HG02610 (cell line): ENCODE measurements around the gene NR1I2.

ENCODE experiments used
- ATAC-seq: cut with Tn5 transposase; IDR thresholded peaks from one replicate; pipeline ENCODE4 v1.9.1; 2021; ENCODE audit warnings: mild to moderate bottlenecking, moderate library complexity; ENCODE audit not compliant: unreplicated experiment

NR1I2 gene

DNA sequence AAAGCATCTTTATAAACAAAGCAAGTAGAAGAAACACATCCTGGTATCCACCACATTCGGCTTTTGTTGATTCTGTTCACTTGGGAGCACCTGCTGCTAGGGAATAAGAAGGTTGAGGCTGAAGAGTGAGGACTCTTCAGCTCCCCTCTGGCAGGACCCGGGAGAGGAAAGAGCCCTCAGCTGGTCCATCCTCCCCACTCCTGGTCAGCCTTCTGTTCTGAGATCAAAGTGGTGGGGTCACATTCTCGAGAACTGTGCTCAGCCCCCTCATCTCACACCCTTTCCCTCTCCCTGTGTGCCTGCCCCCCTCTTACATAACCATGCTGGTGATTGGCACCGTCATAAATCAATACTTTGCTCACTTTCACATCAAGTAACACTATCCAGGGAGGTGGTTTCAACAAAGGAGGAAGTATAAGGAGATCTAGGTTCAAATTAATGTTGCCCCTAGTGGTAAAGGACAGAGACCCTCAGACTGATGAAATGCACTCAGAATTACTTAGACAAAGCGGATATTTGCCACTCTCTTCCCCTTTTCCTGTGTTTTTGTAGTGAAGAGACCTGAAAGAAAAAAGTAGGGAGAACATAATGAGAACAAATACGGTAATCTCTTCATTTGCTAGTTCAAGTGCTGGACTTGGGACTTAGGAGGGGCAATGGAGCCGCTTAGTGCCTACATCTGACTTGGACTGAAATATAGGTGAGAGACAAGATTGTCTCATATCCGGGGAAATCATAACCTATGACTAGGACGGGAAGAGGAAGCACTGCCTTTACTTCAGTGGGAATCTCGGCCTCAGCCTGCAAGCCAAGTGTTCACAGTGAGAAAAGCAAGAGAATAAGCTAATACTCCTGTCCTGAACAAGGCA, at the start of gene NR1I2:
TSS of gene NR1I2 (plus strand) at position 772 of the 869 bp plus-strand sequence.
- ATAC-seq = no peak

DNA sequence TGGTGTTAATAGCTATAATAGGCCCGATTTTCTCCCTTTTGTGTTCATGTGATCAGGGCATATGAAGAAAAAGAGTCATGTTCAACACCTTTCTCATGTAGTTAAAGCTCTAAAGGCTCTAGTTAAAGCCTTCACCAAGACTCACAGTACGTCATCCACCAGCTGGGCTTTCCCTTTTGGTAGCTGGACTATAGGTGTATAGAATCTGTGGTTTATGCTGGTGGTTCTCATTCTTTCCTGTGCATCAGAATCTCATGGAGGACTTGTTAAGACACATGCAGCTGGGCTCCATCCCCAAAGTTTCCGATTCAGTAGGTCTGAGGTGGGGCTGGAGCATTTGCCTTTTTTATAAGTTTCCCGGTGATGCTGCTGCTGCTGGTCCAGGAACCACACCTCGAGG, 48.1 kb upstream of the NR1I2 start:
- ATAC-seq = peak; percentile 51

DNA sequence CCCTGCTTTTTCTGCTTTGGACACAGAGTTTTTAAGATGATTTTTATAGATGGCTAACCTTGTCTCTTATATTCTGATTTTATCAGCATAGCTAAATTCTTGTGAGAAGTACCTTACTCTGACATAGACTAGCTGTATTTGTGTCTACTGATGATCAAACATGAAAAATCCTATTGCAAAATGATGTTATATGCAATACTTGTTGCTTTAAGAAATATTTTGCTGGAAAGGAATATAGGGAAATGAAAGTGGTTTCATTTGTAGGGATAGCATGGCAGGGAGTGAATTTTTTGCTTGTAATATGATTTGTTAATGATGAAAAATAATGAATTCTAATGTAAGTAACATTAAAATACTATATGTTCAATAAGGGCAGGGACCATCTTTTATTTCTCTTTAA, 43.2 kb upstream of the NR1I2 start:
- ATAC-seq = no peak

DNA sequence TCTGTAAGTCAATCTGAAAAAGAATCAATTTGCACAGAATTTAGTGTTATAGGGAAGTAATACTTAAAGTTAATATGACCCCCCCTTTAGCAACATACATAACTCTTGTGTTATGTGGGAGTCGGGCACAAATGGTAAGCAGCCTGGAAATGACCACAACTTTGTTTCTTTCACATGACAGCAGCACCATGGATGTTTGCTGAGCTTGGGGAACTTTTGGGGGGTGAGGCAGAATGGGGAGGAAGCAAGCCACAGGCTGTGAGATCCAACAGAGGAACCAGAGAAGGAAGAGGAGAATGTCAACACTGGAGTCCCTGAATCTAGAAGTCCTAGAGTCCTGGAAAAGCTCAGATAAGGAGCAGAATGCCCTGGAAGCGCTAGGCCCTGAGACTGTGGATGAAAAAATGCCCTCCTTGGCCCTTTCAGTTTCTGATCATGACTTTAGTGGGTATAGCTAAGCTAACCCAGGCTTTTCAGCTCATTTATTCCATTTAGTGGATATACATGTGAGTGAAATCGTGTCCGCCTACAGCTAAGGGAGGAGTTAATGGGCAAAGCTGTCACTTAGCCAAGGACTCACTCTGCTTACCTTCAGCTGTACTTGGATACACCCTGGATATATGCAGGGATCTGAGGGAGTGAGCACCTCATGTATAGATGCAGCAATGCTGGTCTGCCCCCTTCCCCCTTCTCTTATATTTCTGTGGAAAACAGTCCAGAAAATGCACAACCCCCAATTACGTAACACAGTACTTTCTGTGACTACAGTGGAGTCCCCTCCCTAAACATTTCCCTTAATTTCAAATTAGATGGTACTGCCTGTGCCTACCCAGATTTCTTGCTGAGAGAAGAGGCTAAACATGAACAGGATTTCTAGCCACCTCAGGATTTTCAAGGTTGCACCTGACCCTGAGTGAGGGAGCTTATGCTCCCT, 40.0 kb upstream of the NR1I2 start:
- ATAC-seq = no peak

DNA sequence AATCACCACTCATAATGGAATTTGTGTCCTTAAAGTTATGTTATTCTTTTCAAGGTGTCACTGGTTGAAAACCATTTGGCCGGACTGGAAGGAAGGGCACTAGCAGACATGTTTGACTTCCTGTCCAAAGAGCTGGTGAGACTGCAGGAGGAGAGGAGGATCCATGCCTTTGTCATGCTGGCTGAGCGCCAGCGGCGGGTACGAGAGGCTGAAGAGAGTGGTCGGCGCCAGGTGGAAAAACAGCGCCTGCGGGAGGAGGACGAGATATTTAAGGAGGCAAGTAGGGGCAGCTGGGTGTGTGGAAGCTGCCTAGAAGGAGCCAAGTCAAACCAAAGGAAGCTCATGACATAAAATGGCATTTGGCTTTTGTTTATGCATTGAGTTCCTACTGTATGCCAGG, 38.0 kb upstream of the NR1I2 start:
- no peak for ATAC-seq

DNA sequence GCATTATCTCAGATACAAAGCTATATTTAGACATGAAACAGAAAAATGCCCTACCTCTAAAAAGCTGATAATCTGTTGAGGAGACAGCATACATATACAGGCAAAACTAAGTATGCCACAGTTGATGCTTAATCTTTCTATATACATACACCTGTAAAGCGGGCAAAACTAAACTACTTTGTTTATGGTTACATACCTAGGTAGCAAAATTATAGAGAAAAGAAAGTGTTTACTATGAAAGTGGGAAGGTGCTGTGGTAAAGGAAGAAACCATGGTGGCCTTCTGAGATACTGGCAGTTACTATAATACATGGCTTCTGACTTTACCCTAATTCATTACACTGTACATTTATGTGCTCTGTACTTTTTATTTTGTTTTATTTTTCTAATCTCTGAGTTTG, 36.0 kb upstream of the NR1I2 start:
- no peak for ATAC-seq

DNA sequence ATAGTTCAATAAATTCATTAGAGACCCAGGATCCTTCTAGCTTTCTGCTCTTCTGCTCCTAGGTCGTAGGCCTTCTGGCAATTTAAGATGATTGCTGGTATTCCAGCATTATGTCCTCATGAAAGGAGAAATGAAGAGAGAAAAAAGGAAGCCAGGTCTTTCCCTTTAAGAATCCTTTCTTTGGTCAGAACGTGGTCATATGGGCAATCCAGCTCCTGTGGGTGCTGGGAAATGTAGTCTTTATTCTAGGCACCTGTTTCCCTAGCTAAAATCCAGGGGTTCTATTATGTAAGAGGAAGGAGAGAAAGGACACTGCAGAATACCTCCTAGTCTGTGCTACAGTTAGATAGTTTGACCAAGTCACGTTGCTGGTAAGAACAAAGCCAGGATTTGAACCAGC, 35.5 kb upstream of the NR1I2 start:
- ATAC-seq = no peak

DNA sequence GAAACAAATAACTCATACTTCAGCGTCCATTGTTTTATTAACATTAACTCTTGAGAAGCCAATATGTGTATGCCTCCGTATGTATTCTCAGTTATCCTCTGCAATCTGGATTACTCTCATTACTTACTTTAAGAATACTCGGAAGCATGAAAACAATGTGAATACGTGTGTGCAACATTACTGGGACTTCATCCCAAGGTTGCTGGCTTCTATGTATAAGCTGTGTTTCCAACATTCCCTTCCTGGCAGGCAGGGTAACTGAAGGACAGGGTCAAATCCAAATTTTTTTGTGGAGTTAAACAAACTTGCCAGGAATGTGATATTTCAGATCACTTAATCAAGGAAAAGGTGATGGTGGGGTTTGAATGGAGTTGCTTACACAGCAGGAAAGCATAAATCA, 34.5 kb upstream of the NR1I2 start:
- no peak for ATAC-seq

DNA sequence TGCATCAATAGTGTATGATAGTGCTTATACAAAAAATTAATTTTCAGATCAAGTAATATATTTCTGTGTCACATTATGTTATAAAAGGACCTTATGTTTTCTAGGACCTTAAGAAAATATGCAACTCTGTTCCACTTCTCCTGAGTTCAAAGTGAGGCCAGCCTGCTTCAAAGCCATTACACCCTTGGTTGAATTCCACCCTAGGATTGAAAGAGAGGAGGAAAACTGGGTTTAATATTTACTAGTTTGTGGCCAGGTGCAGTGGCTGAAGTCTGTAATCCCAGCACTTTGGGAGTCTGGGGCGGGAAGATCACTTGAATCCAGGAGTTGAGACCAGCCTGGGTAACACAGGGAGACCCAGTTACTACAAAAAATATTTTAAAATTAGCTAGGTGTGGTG, 32.9 kb upstream of the NR1I2 start:
- no peak for ATAC-seq

DNA sequence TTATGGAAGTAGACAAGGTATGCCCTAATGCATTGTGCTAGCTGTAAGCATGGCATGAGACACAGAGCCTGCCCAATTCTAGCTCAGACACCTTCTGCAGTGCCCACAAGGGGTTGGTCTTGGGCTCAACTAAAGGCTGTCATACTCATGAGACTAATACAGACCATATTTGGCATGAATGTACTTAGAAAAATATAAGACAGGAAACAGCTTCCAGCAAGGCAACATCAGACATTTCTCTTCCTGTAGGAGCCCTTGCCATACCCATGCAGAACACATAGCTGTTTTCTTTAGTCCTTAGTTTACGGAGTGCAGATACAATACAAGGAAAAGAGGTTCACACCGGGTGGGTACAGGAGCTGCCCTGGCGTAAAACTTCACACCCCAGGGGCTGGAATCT, 30.5 kb upstream of the NR1I2 start:
- no peak for ATAC-seq

DNA sequence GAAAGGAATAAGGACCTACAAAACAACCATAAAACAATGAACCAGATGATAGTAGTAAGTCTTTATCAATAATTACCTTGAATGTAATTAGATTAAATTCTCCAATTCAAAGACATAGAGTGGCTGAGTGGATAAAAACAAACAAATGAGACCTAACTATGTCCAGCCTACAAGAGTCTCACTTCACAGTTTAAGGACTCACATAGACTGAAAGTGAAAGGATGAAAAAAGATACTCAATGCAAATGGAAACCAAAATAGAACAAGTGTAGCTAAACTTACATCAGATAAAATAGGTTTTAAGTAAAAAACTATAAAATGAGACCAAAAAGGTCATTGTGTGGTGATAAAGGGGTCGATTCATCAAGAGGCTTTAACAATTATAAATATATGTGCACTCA, 21.9 kb upstream of the NR1I2 start:
- ATAC-seq = peak; percentile 88

DNA sequence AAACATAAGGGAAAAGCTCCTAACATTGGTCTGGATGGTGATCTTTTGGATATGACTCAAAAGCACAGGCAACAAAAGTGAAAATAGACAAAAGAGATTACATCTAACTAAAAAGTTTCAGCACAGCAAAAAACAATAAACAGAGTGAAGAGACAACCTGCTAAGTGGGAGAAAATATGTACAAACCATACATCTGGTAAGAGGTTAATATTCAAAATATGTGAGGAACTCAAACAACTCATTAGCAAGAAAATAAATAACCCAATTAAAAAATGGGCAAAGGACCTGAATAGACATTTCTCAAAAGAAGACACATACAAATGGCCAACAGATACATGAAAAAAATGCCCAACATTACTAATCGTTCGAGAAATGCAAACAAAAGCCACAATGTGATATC, 19.0 kb upstream of the NR1I2 start:
- ATAC-seq = no peak

DNA sequence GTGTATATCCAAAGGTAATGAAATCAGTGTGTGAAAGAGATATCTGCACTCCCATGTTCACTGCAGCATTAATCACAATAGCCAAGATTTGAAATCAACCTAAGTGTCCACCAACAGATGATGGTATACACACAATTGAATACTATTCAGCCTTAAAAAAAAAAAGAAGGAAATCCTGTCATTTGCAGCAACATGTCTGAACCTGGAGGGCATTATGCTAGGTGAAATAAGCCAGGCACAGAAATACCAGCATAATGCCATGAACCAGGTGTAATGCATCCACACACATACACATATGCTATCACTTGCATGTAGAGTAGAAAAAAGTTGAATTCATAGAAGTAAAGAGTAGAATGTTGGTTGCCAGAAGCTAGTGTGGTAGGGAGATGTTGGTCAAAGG, 18.4 kb upstream of the NR1I2 start:
- ATAC-seq = no peak

DNA sequence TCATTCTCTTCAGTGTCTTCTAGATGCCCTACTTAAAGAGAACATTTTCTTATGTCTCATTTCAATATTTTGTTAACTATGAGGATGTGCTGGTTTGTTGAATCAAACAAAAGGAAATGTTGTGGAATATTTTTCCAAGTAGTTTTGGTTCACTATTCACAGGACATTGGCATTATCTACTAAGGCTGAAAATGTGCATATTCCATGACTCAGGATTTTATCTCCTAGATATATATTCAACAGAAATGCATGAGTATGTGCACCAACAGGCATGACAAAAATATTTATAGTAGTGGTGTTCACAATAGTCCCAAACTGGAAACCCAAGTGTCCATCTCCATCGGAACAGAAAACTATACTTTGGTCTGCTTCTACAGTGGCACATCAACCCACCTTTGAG, 16.7 kb upstream of the NR1I2 start:
- no peak for ATAC-seq

DNA sequence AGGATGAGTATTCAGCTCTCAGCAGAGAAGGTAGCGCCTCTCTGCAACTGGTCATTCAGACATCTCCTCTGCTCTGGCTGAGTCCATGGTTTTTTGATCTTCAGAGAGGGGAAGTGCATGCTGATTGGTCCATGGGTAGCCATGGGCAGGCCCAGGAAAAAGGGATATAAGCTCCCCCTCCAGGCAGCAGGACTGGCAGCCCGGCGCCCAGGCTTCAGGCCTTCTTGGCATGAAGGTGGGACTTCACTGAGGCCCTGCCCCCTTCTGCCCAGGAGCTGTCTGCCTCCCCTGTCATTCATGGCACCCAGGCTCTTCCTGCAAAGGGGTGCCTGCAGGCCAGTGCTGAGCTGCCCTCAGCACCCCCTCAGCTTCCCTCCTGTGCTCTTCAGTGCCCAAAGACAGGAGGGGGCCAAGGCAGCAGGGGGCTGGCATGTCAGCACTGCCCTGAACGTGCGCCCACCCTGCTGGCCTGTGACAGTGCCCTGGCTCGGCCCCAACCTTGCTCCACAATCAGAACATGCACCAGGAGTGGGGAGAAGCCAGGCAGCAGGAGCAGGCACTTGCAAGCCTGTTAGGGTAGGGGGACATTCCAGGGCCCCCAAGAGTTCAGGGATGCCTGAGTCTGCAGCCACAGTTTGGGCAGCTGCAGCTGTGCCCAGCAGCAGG, 13.8 kb upstream of the NR1I2 start:
- ATAC-seq = no peak

DNA sequence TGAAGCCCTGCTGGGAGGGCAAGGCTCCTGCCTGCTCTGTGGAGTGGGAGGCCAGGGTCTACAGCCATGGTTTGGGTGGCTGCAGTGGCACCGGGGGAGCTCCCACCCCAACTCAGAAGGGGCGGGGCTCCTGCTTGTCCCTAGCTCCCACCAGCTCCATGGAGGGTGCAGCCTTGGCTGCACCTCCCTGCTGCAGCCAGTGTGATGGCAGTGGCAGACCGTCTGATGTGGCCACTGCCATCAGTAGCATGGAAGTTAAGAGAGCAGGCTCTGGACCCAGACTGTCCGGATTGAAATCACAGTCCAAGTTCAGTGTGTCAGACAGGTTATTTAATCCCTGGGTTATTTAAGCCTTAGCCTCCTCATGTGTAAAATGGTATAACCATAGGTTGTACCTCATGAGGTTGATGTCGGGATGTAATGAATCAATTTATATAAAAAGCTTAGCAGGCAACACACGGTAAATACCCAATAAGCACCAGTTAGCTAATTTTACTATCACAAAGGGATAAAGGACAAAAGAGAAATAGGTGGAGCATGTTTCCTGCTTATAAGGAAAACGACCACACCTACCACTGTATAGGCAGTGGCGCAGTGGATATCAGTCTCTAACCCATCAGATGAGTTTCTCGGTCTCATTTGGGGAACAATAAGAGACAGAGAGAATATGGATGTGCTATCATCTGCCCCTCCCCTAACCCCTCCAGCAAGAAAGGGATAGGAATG, 13.1 kb upstream of the NR1I2 start:
- no peak for ATAC-seq

DNA sequence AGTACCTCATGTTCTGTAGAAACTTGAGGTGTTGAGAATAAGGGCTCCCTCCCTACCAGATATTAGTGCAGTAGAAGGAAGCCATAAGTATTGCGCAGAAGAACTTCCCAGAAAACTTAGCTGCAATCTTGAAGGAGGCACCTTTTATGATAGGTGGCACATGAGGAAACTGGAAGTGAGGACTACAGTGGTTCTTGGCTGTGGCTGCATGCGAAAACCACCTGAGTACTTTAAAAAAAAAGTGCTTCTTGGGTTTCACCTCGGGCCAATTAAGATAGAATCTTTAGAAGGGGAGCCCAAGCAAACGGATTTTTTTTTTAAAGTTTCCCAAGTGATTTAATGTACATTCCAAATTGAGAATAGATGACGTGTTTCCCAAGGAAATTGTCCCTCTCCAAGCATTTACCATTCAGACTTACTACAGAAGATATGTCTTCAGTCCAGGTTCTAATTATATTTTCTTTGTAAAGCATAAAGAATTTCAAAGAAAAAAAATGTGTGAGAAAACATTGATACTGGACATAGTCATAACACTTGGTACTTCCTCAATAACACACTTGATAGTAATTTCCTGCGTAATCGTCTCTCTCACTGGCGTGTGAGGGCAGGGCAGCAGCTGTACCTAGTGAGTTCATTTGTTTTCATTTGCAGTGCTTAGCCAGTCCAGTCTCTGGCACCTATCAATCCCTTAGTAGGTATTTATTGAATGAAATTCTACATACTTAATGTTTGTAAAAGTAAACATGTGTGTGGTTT, 12.3 kb upstream of the NR1I2 start:
- no peak for ATAC-seq

DNA sequence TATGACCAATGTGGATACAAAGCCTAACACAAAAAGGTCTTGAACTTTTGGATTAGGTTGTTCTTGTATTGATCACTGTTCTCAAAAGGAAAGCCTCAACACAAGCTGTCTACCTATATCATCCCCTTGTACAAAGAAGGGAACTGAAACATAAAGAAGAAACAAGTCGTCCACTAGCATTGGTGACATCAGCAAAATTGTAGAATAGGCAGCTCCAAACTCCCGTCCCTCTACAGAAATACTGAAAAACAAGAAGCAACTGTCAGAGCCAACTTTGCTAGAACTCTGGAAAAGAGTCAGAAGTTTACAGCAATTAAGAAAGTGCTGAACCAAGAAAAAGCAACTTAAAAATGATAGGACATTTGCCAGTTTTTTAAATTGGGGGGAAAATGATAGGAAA, 7.5 kb upstream of the NR1I2 start:
- no peak for ATAC-seq

DNA sequence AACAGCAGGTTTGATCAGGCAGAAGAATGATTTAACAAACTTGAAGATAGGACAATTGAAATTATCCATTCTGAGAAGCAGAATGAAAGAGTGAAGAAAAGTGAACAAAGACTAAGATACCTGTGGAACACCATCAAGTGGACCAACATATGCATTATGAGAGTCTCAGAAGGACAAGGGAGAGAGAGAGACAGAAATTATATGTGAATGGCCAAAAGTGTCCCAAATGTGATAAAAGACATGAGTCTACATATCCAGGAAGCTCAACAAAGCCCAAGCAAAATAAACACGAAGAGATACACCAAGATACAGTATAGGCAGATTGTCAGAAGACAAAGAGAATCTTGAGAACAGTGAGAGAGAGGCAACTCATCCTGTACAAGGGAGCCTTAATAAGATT, 5.6 kb upstream of the NR1I2 start:
- ATAC-seq = no peak

DNA sequence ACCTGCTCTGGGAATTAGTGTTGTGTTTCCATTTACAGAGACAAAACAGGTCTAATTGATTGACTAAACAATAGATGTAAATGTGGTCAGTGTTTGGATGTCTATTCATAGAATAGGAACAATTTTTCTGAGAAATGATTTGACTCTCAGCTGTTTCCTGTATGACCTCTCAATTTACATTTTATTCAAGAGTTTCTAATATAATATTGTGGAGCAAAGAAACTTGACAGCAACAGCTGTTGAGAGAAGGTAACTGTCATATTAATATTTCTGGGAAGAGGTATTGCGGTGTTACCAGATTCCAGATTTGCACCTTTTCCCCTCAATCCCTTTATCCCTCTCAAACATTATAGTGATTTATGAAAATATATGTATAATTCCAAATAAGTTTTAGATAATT, 3.7 kb upstream of the NR1I2 start:
- ATAC-seq = no peak
